Spleen (tissue), 11 donors: ENCODE results near the gene EPHB1. TPM values are rescaled to one million over a fixed set of nuclear protein-coding genes. Genes with fewer than 3 reads are reported as not detected.
"Not testable (repeated sequence)": the region's sequence is repeated elsewhere in the genome, so short reads cannot be mapped to it uniquely, and the experiment has no call there.

Source experiments
- DNase-seq: peaks from one replicate; pipeline ENCODE4 v3.0.0-alpha.2; 2020
- H3K27ac ChIP-seq, 8 donors: fragments of 200-600 bp; sonication (generic) in 7 of 8; 1 replicate in 4 of 8; 2 replicates in 4 of 8; pipeline versions ENCODE4 v1.5.0 to v1.8.0; 2016 to 2021; ENCODE audit warnings: inconsistent platforms in 4 of 8, mild to moderate bottlenecking in 4 of 8, moderate library complexity in 1 of 8
- H3K27me3 ChIP-seq, 7 donors: fragments of 200-600 bp; sonication (generic) in 6 of 7; replicated peaks in 1 of 7; 1 replicate in 4 of 7; 2 replicates in 3 of 7; pipeline versions ENCODE4 v1.5.0 to v1.8.0; 2016 to 2021; ENCODE audit warnings: inconsistent platforms in 3 of 7, mild to moderate bottlenecking in 1 of 7
- H3K36me3 ChIP-seq, 6 donors: fragments of 200-600 bp; sonication (generic) in 5 of 6; 1 replicate in 4 of 6; 2 replicates in 2 of 6; pipeline versions ENCODE4 v1.5.0 to v1.8.0; 2016 to 2021; ENCODE audit warnings: inconsistent platforms in 2 of 6
- H3K4me1 ChIP-seq, 6 donors: fragments of 200-600 bp; sonication (generic) in 5 of 6; 1 replicate in 3 of 6; 2 replicates in 3 of 6; pipeline versions ENCODE4 v1.5.0 to v1.8.0; 2016 to 2021; ENCODE audit warnings: inconsistent platforms in 3 of 6
- H3K4me3 ChIP-seq, 8 donors: fragments of 200-600 bp; sonication (generic) in 7 of 8; 1 replicate in 4 of 8; 2 replicates in 4 of 8; pipeline versions ENCODE4 v1.5.0 to v1.8.0; 2016 to 2021; ENCODE audit warnings: inconsistent platforms in 4 of 8, mild to moderate bottlenecking in 4 of 8, moderate library complexity in 2 of 8
- H3K9me3 ChIP-seq, 8 donors: fragments of 200-600 bp; sonication (generic) in 7 of 8; 1 replicate in 4 of 8; 2 replicates in 4 of 8; pipeline versions ENCODE4 v1.5.0 to v1.8.0; 2016 to 2021; ENCODE audit warnings: inconsistent platforms in 4 of 8
- CTCF ChIP-seq, 11 experiments: fragments of 200-600 bp in 7 of 11; fragments of 450-650 bp in 4 of 11; sonication (generic) in 4 of 11; IDR thresholded peaks in 8 of 11; conservative IDR thresholded peaks in 3 of 11; 1 replicate in 7 of 11; 2 replicates in 4 of 11; pipeline versions ENCODE4 v1.4.0 to v1.8.0; 2016 to 2021; ENCODE audit warnings: antibody characterized with exemption in 11 of 11, inconsistent platforms in 4 of 11, mild to moderate bottlenecking in 1 of 11
- POLR2A ChIP-seq, 3 donors: fragments of 450-650 bp; IDR thresholded peaks; one replicate each; pipeline ENCODE4 v1.5.1; 2017; ENCODE audit warnings: antibody characterized with exemption in 3 of 3, mild to moderate bottlenecking in 1 of 3
- POLR2AphosphoS5 ChIP-seq, 3 donors: sonication (generic); formaldehyde crosslinking; IDR thresholded peaks; one replicate each; pipeline ENCODE4 v1.5.1; 2017; ENCODE audit warnings: antibody characterized with exemption in 3 of 3
- WGBS, 5 donors: extraction: QIAGEN DNeasy Blood & Tissue Kit in 3 of 5; methylation state at CpG; one replicate each; pipeline versions ENCODE4 v1.1.5 to v1.1.7; 2013 to 2018; 5-methylcytosine and 5-hydroxymethylcytosine counted together
- intact Hi-C: fragments of 100-400 bp; cut with DNase I; formaldehyde crosslinking; loops from one replicate; pipeline ENCODE4 v1.15.0; 2023; ENCODE audit warnings: low total_unique reads
- polyA plus RNA-seq, 3 donors: library from polyadenylated mRNA; stranded (reverse); fragments of 200-250 nt; gene quantifications; one replicate each; pipeline ENCODE4 v1.2.1, GENCODE V29; 2013
- total RNA-seq, 7 donors: library from RNA; depleted of rRNA in 3 of 7; stranded (reverse); fragments of >200 nt in 3 of 7; fragmentation: NEBNext Ultra II Directional in 4 of 7; extraction: Animal tissue kit (Norgen Biotek cat#: 25700) in 4 of 7; gene quantifications; one replicate each; pipeline versions ENCODE4 v1.1.0 to v1.2.1, GENCODE V29; 2016 to 2021
- donor health status: healthy with polysubstance abuse.
- donor health status: DM: no; HTN: no; CAD: no; lungs with moderate emphysema.
- donor health status: DM: no; HTN: no; CAD: no.
- donor health status: Bipolar disorder and iron deficiency.
- donor health status: healthy.
- donor health status: DM: no; HTN: no; CAD: no.
- donor health status: DM: yes; HTN: yes; CAD: no.

Gene EPHB1
- total and polyA plus RNA-seq, 10 donors = 0.20 to 14.0 (median 3.0) TPM

DNA sequence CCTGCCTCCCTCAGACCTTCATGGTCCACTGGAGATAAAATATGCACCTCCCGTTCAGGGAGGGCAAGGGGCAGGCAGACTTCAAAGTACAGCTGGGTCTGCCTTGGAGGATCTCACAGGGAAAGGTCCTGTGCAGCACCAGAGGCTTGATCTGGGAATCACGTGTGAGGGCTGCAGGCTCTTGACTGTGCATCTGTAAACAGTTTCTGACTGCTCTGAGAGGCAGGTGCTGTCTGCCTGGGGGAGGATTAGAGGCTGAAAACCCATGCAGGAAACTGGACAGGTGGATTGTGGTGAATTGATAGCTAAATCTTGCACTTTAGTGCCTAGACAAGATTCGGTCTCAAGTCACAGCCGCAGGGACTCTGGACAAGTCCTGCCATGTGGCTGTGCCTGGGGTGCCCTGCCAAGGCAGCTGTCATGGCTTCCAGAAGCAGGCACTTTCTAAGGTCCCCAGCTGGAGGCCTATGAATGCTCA, 239.3 kb downstream of the EPHB1 start:
- H3K27ac ChIP-seq = no peak overlapping the region
- H3K36me3 ChIP-seq = no peaks in the 10 kb centered on the region
- H3K4me3 ChIP-seq = no peak overlapping the region
- DNase-seq = no peak
- no peaks in the 10 kb centered on the region for H3K4me1 ChIP-seq
- WGBS, 5 donors = 54 to 78% (median 70%) methylated on average over 4 of the region's 4 CpGs
- intact Hi-C loops = no loop called here
- H3K9me3 ChIP-seq = no peaks in the 10 kb centered on the region
- TF ChIP-seq POLR2A (IDR thresholded peaks at IDR 0.05) (no peak), CTCF (IDR thresholded peaks at IDR 0.05 in 8 of 11, conservative IDR thresholded peaks at IDR 0.05 in 3 of 11) (no peak), POLR2AphosphoS5 (IDR thresholded peaks at IDR 0.05) (no peak)
- peaks cover 0 to 44% (median 5%) of the 10 kb centered on the region in 7 donors for H3K27me3 ChIP-seq

GRCh38 chr3:135034891-135035440, 239.9 kb downstream of the EPHB1 start:
- no peak overlapping the region for H3K4me3 ChIP-seq
- no peaks in the 10 kb centered on the region for H3K4me1 ChIP-seq
- DNase-seq = no peak
- H3K27ac ChIP-seq = no peak overlapping the region
- H3K9me3 ChIP-seq = no peaks in the 10 kb centered on the region
- 80 to 88% (median 83%) methylated on average over 6 of the region's 6 CpGs for WGBS, 5 donors
- TF ChIP-seq POLR2A (IDR thresholded peaks at IDR 0.05) = no peak
- TF ChIP-seq POLR2AphosphoS5 (IDR thresholded peaks at IDR 0.05) = no peak
- no peak for TF ChIP-seq CTCF (IDR thresholded peaks at IDR 0.05 in 8 of 11, conservative IDR thresholded peaks at IDR 0.05 in 3 of 11)
- H3K36me3 ChIP-seq = no peaks in the 10 kb centered on the region
- H3K27me3 ChIP-seq = peaks cover 0 to 44% (median 5%) of the 10 kb centered on the region in 7 donors
- intact Hi-C loops = no loop called here

GRCh38 chr3:135038186-135038585, 243.1 kb downstream of the EPHB1 start:
- intact Hi-C loops = no loop called here
- 79 to 93% (median 83%) methylated on average over 5 of the region's 5 CpGs for WGBS, 5 donors
- no peak for TF ChIP-seq POLR2AphosphoS5 (IDR thresholded peaks at IDR 0.05)
- no peak for TF ChIP-seq CTCF (IDR thresholded peaks at IDR 0.05 in 8 of 11, conservative IDR thresholded peaks at IDR 0.05 in 3 of 11)
- TF ChIP-seq POLR2A (IDR thresholded peaks at IDR 0.05) = no peak
- H3K27me3 ChIP-seq = peaks cover 0 to 16% (median 0%) of the 10 kb centered on the region in 7 donors
- no peaks in the 10 kb centered on the region for H3K36me3 ChIP-seq
- H3K4me3 ChIP-seq = no peak overlapping the region
- H3K9me3 ChIP-seq = no peaks in the 10 kb centered on the region
- DNase-seq = no peak
- H3K4me1 ChIP-seq = no peaks in the 10 kb centered on the region
- no peak overlapping the region for H3K27ac ChIP-seq

- H3K9me3 ChIP-seq, H3K36me3 ChIP-seq, H3K4me3 ChIP-seq, H3K4me1 ChIP-seq, intact Hi-C loops, DNase-seq, H3K27me3 ChIP-seq, H3K27ac ChIP-seq: not testable (repeated sequence)
- WGBS, 5 donors = 88 to 100% (median 96%) methylated on average over 1 to 22 of the region's 22 CpGs
Observed at GRCh38 chr3:135039536-135039935, 244.5 kb downstream of the EPHB1 start.
